K562 (cell line): ENCODE data around the gene UBXN10. TPM values are rescaled to one million over a fixed set of nuclear protein-coding genes. Genes with fewer than 3 reads are reported as not detected.

ENCODE experiments used
- ARID2 ChIP-seq: fragments of 450-650 bp; IDR thresholded peaks from 2 replicates; pipeline ENCODE4 v1.6.1; 2017; ENCODE audit warnings: antibody characterized with exemption, mild to moderate bottlenecking
- CBX3 ChIP-seq, 2 experiments: IDR thresholded peaks; 1 replicate in 1 of 2; 2 replicates in 1 of 2; pipeline ENCODE4 v1.6.1; 2012; ENCODE audit warnings: inconsistent platforms in 2 of 2, low read length in 2 of 2, borderline replicate concordance in 1 of 2, control low read depth in 1 of 2
- CC2D1A ChIP-seq: fragments of 450-650 bp; IDR thresholded peaks from 2 replicates; pipeline ENCODE4 v1.6.1; 2017; ENCODE audit warnings: mild to moderate bottlenecking
- CTBP1 ChIP-seq: fragments of 450-650 bp; IDR thresholded peaks from 2 replicates; pipeline ENCODE4 v1.6.1; 2016; ENCODE audit warnings: borderline replicate concordance
- E2F6 ChIP-seq, 2 experiments: IDR thresholded peaks; 2 replicates each; pipeline ENCODE4 v1.6.1; 2011; ENCODE audit warnings: borderline replicate concordance in 1 of 2, control low read depth in 1 of 2, low read depth in 1 of 2, low read length in 1 of 2, mild to moderate bottlenecking in 1 of 2, mixed read lengths in 1 of 2, moderate library complexity in 1 of 2; ENCODE audit not compliant: insufficient read depth in 1 of 2, insufficient read length in 1 of 2, poor library complexity in 1 of 2, severe bottlenecking in 1 of 2; ENCODE audit errors: extremely low read depth in 1 of 2
- EZH2 ChIP-seq: IDR thresholded peaks from 2 replicates; pipeline ENCODE4 v1.6.1; 2012; ENCODE audit warnings: low read depth, mild to moderate bottlenecking, inconsistent platforms, low read length, borderline replicate concordance
- GTF2A2 ChIP-seq: IDR thresholded peaks from 2 replicates; pipeline ENCODE4 v1.6.1; 2016; ENCODE audit warnings: mild to moderate bottlenecking, missing genetic modification characterization, missing compliant biosample characterization
- KAT8 ChIP-seq: fragments of 450-650 bp; IDR thresholded peaks from 2 replicates; pipeline ENCODE4 v1.6.1; 2016; ENCODE audit warnings: low read depth, mild to moderate bottlenecking
- MAZ ChIP-seq, 2 experiments: fragments of 450-650 bp in 1 of 2; sonication (generic) in 1 of 2; formaldehyde crosslinking; IDR thresholded peaks in 1 of 2; conservative IDR thresholded peaks in 1 of 2; 2 replicates each; pipeline versions ENCODE4 v1.4.0 to v1.5.0; 2020; ENCODE audit warnings: mild to moderate bottlenecking in 1 of 2, missing genetic modification reagents in 1 of 2
- MXI1 ChIP-seq: IDR thresholded peaks from 2 replicates; pipeline ENCODE4 v1.6.1; 2011; ENCODE audit warnings: low read depth, mild to moderate bottlenecking, improper control_type of control experiment, low read length
- MYNN ChIP-seq, 2 experiments: sonication (generic); formaldehyde crosslinking in 1 of 2; IDR thresholded peaks; 2 replicates each; pipeline versions ENCODE4 v1.5.0 to v1.6.1; 2016 to 2020; ENCODE audit warnings: antibody characterized with exemption in 1 of 2, missing genetic modification reagents in 1 of 2
- PHF20 ChIP-seq: fragments of 450-650 bp; IDR thresholded peaks from 2 replicates; pipeline ENCODE4 v1.6.1; 2018; ENCODE audit not compliant: partially characterized antibody
- POLR2H ChIP-seq: IDR thresholded peaks from 2 replicates; pipeline ENCODE4 v1.6.1; 2016; ENCODE audit warnings: missing genetic modification characterization, low read depth, mild to moderate bottlenecking, control low read depth, missing compliant biosample characterization, moderate library complexity
- RAD21 ChIP-seq, 2 experiments: fragments of 250-450 bp in 1 of 2; fragments of 450-650 bp in 1 of 2; sonication (Bioruptor Pico) in 1 of 2; formaldehyde crosslinking in 1 of 2; IDR thresholded peaks in 1 of 2; conservative IDR thresholded peaks in 1 of 2; 2 replicates each; pipeline versions ENCODE4 v1.4.0 to v1.8.0; 2020 to 2022; ENCODE audit warnings: mild to moderate bottlenecking in 2 of 2, moderate library complexity in 1 of 2
- RBM22 ChIP-seq: fragments of 200-400 bp; formaldehyde crosslinking; IDR thresholded peaks from 2 replicates; pipeline ENCODE4 v1.6.1; 2018; ENCODE audit warnings: low read length, low read depth; ENCODE audit not compliant: poor library complexity, severe bottlenecking
- SAFB2 ChIP-seq: fragments of 200-400 bp; formaldehyde crosslinking; IDR thresholded peaks from 2 replicates; pipeline ENCODE4 v1.6.1; 2018; ENCODE audit warnings: borderline replicate concordance, low read length, low read depth, moderate library complexity; ENCODE audit not compliant: severe bottlenecking
- SMC3 ChIP-seq: conservative IDR thresholded peaks from 2 replicates; pipeline ENCODE4 v1.6.1; 2011; ENCODE audit warnings: low read depth, low read length, improper control_type of control experiment; ENCODE audit not compliant: insufficient read depth
- SOX6 ChIP-seq: fragments of 450-650 bp; IDR thresholded peaks from 2 replicates; pipeline ENCODE4 v1.6.1; 2014; ENCODE audit warnings: mild to moderate bottlenecking
- TFAP4 ChIP-seq: sonication (generic); formaldehyde crosslinking; IDR thresholded peaks from 2 replicates; pipeline ENCODE4 v1.8.0; 2022; ENCODE audit warnings: missing genetic modification reagents, mild to moderate bottlenecking, moderate library complexity, borderline replicate concordance
- TOE1 ChIP-seq, 2 experiments: fragments of 450-650 bp in 1 of 2; sonication (generic) in 1 of 2; formaldehyde crosslinking in 1 of 2; IDR thresholded peaks; 2 replicates each; pipeline versions ENCODE4 v1.7.1 to v1.8.0; 2016 to 2022; ENCODE audit warnings: borderline replicate concordance in 2 of 2, mild to moderate bottlenecking in 2 of 2, antibody characterized with exemption in 1 of 2, inconsistent platforms in 1 of 2, low read depth in 1 of 2, missing genetic modification reagents in 1 of 2, moderate library complexity in 1 of 2
- TRIM24 ChIP-seq, 2 experiments: fragments of 450-650 bp; IDR thresholded peaks; 2 replicates each; pipeline ENCODE4 v1.6.1; 2016
- YY1 ChIP-seq, 3 experiments: IDR thresholded peaks; 2 replicates each; pipeline ENCODE4 v1.6.1; 2011; ENCODE audit warnings: low read length in 2 of 3, mild to moderate bottlenecking in 2 of 3, moderate library complexity in 2 of 3, borderline replicate concordance in 1 of 3, control low read depth in 1 of 3, low read depth in 1 of 3; ENCODE audit not compliant: insufficient read depth in 3 of 3, insufficient replicate concordance in 2 of 3, control insufficient read depth in 1 of 3, insufficient read length in 1 of 3; ENCODE audit errors: extremely low read depth in 1 of 3
- ZNF143 ChIP-seq: sonication (generic); formaldehyde crosslinking; IDR thresholded peaks from 2 replicates; pipeline ENCODE4 v1.9.0; 2022; ENCODE audit warnings: mild to moderate bottlenecking, missing genetic modification reagents
- ZNF668 ChIP-seq: fragments of 250-450 bp; sonication (Bioruptor Pico); IDR thresholded peaks from 2 replicates; pipeline ENCODE4 v1.8.0; 2022; ENCODE audit warnings: mild to moderate bottlenecking, inconsistent platforms
- ZSCAN32 ChIP-seq: fragments of 450-650 bp; formaldehyde crosslinking; IDR thresholded peaks from 2 replicates; pipeline ENCODE4 v1.4.0; 2020; ENCODE audit warnings: mild to moderate bottlenecking, moderate library complexity
- polyA plus RNA-seq, 8 experiments: library from polyadenylated mRNA; depleted of rRNA in 4 of 8; stranded (reverse) in 5 of 8; unstranded in 3 of 8; fragments of >200 nt; fragmentation: Nextera tagmentation in 2 of 8; fragmentation: Illumina TruSeq in 1 of 8; extraction: Ambion mirVana in 2 of 8; extraction: Trizol in 1 of 8; gene quantifications; 2 replicates each; pipeline versions ENCODE4 v1.2.1 to v1.2.3, GENCODE V29; 2011 to 2014; ENCODE audit warnings: inconsistent platforms in 1 of 8, missing spikeins in 1 of 8
- total RNA-seq, 7 experiments: library from RNA; depleted of rRNA in 6 of 7; stranded (reverse); fragments of >200 nt in 6 of 7; fragmentation: Illumina TruSeq in 2 of 7; extraction: Trizol in 2 of 7; gene quantifications; 2 replicates each; pipeline versions ENCODE4 v1.2.1 to v1.2.3, GENCODE V29; 2011 to 2021; ENCODE audit warnings: low replicate concordance in 1 of 7

UBXN10 gene
- total and polyA plus RNA-seq, 9 of the 15 experiments (the other 6 are each of a cell fraction or from before 2014, with no cell fraction given): 10.7 to 17.7 (median 13.6) TPM

- no peak for TF ChIP-seq KAT8
- TF ChIP-seq EZH2: no peak
- peak; percentile 85 to 94 for TF ChIP-seq MAZ (CRISPR knock-in tag; conservative IDR thresholded peaks at IDR 0.05 in 1 of 2, IDR thresholded peaks at IDR 0.05 in 1 of 2)
- TF ChIP-seq ZSCAN32 (CRISPR knock-in tag): no peak
- peak in 1 of 2 experiments; percentile 60 for TF ChIP-seq E2F6 (IDR thresholded peaks at IDR 0.05; ENCODE audit: borderline replicate concordance in 1 of 2, extremely low read depth in 1 of 2, insufficient read depth in 1 of 2, insufficient read length in 1 of 2, low read depth in 1 of 2, low read length in 1 of 2, poor library complexity in 1 of 2, severe bottlenecking in 1 of 2)
- TF ChIP-seq TOE1 (IDR thresholded peaks at IDR 0.05; ENCODE audit: borderline replicate concordance): no peak
- TF ChIP-seq TOE1 (CRISPR knock-in tag; IDR thresholded peaks at IDR 0.05; ENCODE audit: borderline replicate concordance, low read depth): no peak
- no peak for TF ChIP-seq ZNF668 (CRISPR knock-in tag)
- TF ChIP-seq YY1 (IDR thresholded peaks at IDR 0.05; ENCODE audit: borderline replicate concordance in 1 of 3, control insufficient read depth in 1 of 3, extremely low read depth in 1 of 3, insufficient read depth in 3 of 3, insufficient read length in 1 of 3, insufficient replicate concordance in 2 of 3, low read depth in 1 of 3, low read length in 2 of 3): peak in 1 of 3 experiments; percentile 36
- TF ChIP-seq CBX3 (IDR thresholded peaks at IDR 0.05; ENCODE audit: borderline replicate concordance in 1 of 2, low read length in 2 of 2): peak in 1 of 2 experiments; percentile 57; a peak in 1 of 3 replicates
- TF ChIP-seq TFAP4 (CRISPR knock-in tag): peak; percentile 47; the same call in 1 of the 2 replicates
- no peak for TF ChIP-seq PHF20
- no peak for TF ChIP-seq GTF2A2
- TF ChIP-seq SAFB2: no peak
- TF ChIP-seq ARID2: peak; percentile 70; the same call in 1 of the 2 replicates
- no peak for TF ChIP-seq TRIM24 (IDR thresholded peaks at IDR 0.05)
- peak; percentile 87; the same call in 1 of the 2 replicates for TF ChIP-seq CC2D1A
- TF ChIP-seq ZNF143 (CRISPR knock-in tag): 0 out of 2 replicates have a peak, but pooled peaks have one; percentile 13
- TF ChIP-seq SOX6: peak; percentile 8; the same call in 1 of the 2 replicates
- TF ChIP-seq CTBP1: peak; percentile 54
- no peak for TF ChIP-seq POLR2H (tag)
- peak; percentile 96 to 98 for TF ChIP-seq RAD21 (CRISPR knock-in tag; conservative IDR thresholded peaks at IDR 0.05 in 1 of 2, IDR thresholded peaks at IDR 0.05 in 1 of 2)
- TF ChIP-seq RBM22: no peak
- no peak for TF ChIP-seq MXI1
- 0 out of 2 replicates have a peak, but pooled peaks have one; percentile 30 for TF ChIP-seq MYNN (IDR thresholded peaks at IDR 0.05)
- no peak for TF ChIP-seq MYNN (CRISPR knock-in tag; IDR thresholded peaks at IDR 0.05)
- TF ChIP-seq SMC3: peak; percentile 98
Measured at GRCh38 chr1:20151906-20152598, 33.8 kb upstream of the UBXN10 start (continued).
